Measurements from ENCODE around the gene SETD1B.

SETD1B gene

GRCh38 chr12:121807642-121808347, 4.0 kb downstream of the SETD1B start:
- DNase-seq (ENCODE audit: low read depth): no peak

DNA sequence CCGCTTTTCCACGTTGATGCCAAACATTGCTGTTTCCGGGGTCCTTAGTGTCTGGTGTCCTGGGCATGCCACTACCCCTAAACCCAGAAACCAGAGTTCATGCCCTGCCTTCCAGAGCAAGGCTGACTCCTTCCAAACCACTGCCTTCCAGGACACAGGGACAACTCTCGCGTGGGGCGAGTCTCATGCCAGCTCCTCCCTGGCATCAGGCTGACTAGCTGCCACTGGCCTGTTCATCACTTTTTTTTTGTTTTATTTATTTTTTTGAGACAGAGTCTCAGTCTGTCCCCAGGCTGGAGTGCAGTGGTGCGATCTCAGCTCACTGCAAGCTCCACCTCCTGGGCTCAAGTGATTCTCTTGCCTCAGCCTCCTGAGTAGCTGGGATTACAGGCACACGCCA, 4.8 kb downstream of the SETD1B start:
- no peak for DNase-seq (ENCODE audit: low read depth)

- no peak for DNase-seq (ENCODE audit: low read depth)
Measured at GRCh38 chr12:121809712-121810116, 5.9 kb downstream of the SETD1B start.

DNA sequence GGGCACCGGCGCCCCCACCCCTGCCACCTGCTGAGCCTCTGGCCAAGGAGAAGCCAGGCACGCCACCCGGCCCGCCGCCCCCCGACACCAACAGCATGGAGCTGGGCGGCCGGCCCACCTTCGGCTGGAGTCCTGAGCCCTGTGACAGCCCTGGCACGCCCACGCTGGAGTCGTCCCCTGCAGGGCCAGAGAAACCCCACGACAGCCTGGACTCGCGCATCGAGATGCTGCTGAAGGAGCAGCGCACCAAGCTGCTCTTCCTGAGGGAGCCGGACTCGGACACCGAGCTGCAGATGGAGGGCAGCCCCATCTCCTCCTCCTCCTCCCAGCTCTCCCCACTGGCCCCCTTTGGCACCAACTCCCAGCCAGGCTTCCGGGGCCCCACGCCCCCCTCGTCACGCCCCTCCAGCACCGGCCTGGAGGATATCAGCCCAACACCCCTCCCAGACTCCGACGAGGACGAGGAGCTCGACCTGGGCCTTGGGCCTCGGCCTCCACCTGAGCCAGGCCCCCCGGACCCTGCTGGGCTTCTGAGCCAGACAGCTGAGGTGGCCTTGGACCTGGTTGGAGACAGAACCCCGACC, 6.5 kb downstream of the SETD1B start:
- no peak for DNase-seq (ENCODE audit: low read depth)

DNA sequence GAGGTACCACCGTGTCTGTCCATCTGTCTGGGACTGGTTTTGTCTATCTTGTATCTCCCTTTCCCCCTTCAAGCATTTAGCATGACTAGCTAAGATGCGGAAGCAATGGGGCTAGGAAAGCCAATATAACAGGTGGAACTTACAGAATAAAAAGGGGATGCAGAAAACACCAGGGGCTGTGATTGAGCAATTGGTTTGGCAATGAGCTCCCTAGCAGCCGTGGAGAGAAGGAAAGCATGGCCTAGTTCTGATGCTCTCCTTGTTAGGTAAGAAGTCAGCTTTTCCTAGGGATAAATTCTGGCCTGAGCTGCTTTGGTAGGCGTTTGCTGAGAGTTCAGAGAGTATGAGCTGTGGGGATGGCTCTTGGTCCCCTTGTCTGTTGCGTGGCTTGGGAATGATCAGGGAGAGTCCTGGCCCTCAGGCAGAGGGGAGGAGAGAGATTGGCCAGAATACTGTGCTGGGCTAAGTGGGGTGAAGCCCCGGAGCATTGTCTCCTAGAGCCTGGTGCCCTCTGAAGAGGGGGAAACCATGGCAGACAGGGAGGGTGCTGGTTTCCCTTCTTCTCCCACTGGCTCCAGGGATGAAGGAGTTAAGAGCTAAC, 7.1 kb downstream of the SETD1B start:
- DNase-seq (ENCODE audit: low read depth): no peak

DNA sequence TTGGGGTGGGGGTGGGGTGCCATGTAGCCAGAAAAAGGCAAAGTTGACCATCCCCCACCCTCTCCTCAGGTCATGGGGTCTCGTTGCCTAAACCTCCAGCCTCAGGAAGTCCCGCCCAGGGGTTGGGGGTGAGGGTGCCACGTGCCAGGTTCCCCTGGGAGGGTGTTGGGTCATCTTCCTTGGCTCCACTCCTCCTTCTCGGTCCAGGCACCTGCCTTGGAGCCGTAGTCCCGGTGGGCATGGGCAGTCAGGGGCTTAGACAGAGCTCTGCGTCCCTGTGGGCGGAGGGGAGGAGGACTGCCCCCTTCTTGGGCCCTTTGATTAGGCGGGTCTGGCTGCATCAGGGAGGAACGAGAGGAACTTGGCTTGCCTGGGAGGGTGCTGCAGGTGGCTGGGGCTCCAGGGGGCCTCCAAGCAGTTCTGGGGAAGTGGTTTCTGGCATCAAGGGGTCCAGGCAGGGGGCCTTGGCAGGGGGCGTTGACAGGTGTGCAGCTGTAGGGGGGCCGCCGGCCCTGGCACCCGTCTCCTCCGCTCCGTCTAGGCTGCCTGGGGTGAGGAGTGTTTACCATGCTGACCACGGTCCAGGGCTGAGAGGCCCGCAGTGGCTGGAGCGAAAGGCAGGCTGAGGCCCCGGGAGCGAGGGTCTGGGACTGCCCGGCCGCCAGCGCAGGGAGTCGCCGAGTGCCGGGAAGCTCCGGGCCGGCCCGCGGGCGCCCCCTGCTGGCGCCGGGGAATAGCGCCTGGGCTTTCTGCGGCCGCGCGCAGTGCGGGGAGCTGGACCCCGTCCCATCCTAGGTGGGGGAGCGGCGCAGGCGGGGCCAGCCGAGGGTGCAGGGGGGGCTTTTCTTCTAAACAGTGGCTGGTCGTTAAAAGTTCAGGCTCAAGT, 7.9 kb downstream of the SETD1B start:
- DNase-seq (ENCODE audit: low read depth): no peak

DNA sequence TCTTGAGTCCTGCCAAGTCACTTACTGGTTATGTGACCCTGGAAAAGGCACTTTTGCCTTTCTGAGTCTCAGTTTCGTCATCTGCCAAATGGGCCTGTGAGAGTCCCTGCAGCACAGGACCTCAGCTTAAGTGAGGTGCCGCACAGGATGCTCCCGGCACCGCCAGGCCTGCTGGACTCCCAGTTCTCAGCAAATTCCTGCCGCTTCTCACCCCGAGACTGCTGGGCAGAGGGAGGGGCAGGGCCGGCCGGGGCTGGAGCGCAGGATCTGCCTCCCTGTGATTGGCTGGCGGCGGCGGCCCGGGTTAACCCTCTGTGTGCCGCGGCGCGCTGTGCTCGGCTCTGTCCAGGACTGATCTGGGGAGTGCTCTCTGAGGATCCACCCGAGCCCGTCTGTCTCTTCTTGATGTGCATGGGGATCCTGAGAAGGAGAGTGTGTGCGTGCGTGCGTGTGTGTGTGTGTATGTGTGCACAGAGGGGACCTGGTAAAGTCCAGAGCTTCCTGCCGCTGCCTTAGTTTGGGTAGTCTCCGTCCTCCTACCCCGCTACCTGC, 8.6 kb downstream of the SETD1B start:
- DNase-seq (ENCODE audit: low read depth): no peak

GRCh38 chr12:121812921-121813896, 9.4 kb downstream of the SETD1B start:
- DNase-seq (ENCODE audit: low read depth): no peak

- no peak for DNase-seq (ENCODE audit: low read depth)
Measured at GRCh38 chr12:121813951-121814350, 10.1 kb downstream of the SETD1B start.

GRCh38 chr12:121814429-121815119, 10.8 kb downstream of the SETD1B start:
- DNase-seq (ENCODE audit: low read depth): no peak

GRCh38 chr12:121815263-121815662, 11.5 kb downstream of the SETD1B start:
- no peak for DNase-seq (ENCODE audit: low read depth)

DNA sequence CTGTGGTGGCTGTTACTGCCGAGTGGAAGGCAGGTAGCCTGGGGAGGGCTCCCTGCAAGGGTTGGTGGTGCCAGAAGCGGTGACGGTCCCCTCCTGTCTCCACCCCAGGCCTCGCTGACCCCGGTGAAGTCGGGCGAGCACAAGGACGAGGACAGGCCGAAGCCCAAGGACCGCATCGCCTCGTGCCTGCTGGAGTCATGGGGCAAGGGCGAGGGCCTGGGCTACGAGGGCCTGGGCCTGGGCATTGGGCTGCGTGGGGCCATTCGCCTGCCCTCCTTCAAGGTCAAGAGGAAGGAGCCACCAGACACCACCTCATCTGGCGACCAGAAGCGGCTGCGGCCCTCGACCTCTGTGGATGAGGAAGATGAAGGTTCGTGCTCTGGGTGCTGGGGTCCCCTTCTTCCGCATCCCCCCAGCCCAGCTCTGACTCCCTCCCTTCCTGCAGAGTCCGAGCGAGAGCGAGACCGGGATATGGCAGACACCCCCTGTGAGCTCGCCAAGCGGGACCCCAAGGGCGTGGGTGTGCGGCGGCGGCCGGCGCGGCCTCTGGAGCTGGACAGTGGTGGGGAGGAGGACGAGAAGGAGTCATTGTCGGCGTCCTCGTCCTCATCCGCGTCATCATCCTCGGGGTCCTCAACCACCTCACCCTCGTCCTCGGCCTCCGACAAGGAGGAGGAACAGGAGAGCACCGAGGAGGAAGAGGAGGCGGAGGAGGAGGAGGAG, 13.3 kb downstream of the SETD1B start:
- DNase-seq (ENCODE audit: low read depth): no peak

GRCh38 chr12:121817648-121818043, 13.8 kb downstream of the SETD1B start:
- no peak for DNase-seq (ENCODE audit: low read depth)

- no peak for DNase-seq (ENCODE audit: low read depth)
Measured at GRCh38 chr12:121819212-121819949, 15.6 kb downstream of the SETD1B start.

GRCh38 chr12:121820056-121820455, 16.2 kb downstream of the SETD1B start:
- DNase-seq (ENCODE audit: low read depth): no peak

GRCh38 chr12:121822393-121823100, 18.7 kb downstream of the SETD1B start:
- no peak for DNase-seq (ENCODE audit: low read depth)

DNA sequence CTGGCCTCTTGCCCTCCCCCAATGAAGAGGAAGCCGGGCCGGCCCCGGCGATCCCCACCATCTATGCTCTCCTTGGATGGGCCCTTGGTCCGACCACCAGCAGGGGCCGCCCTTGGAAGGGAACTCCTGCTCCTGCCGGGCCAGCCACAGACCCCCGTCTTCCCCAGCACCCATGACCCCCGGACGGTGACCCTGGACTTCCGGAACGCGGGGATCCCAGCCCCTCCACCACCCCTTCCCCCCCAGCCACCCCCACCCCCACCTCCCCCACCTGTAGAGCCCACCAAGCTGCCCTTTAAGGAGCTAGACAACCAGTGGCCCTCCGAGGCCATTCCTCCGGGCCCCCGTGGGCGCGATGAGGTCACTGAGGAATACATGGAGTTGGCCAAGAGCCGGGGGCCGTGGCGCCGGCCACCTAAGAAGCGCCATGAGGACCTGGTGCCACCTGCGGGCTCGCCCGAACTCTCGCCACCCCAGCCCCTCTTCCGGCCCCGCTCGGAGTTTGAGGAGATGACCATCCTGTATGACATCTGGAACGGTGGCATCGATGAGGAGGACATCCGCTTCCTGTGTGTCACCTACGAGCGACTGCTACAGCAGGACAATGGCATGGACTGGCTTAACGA, 19.4 kb downstream of the SETD1B start:
- DNase-seq (ENCODE audit: low read depth): no peak

- DNase-seq (ENCODE audit: low read depth): no peak
Measured at GRCh38 chr12:121823727-121824115, 19.9 kb downstream of the SETD1B start.
